Thoracic aorta (tissue), 2 donors: ENCODE measurements around the gene CHST11. TPM values are rescaled to one million over a fixed set of nuclear protein-coding genes. Genes with fewer than 3 reads are reported as not detected.

Source experiments
- ATAC-seq: fragments of 150-250 bp; one replicate; pipeline ENCODE4 v1.8.0; 2017; ENCODE audit warnings: low read depth; ENCODE audit not compliant: insufficient number of reproducible peaks, low FRiP score
- DNase-seq: peaks from one replicate; pipeline ENCODE4 v3.0.0-alpha.2; 2020; ENCODE audit warnings: low spot score
- H3K27ac ChIP-seq, 2 donors: fragments of 200-600 bp; sonication (generic); 1 replicate in 1 of 2; 2 replicates in 1 of 2; pipeline ENCODE4 v1.5.1; 2016; ENCODE audit warnings: mild to moderate bottlenecking in 2 of 2, moderate library complexity in 2 of 2
- H3K27me3 ChIP-seq: fragments of 200-600 bp; sonication (generic); replicated peaks from 2 replicates; pipeline ENCODE4 v1.6.0; 2016; ENCODE audit warnings: mild to moderate bottlenecking; ENCODE audit not compliant: insufficient read depth
- H3K36me3 ChIP-seq: fragments of 200-600 bp; sonication (generic); one replicate; pipeline ENCODE4 v1.5.1; 2016
- H3K4me1 ChIP-seq, 2 donors: fragments of 200-600 bp; sonication (generic); 1 replicate in 1 of 2; 2 replicates in 1 of 2; pipeline versions ENCODE4 v1.5.1 to v1.6.0; 2016; ENCODE audit warnings: low read depth in 2 of 2, mild to moderate bottlenecking in 1 of 2; ENCODE audit not compliant: control insufficient read depth in 1 of 2
- H3K4me3 ChIP-seq: fragments of 200-600 bp; sonication (generic); 2 replicates; pipeline ENCODE4 v1.5.1; 2016; ENCODE audit warnings: mild to moderate bottlenecking
- H3K9me3 ChIP-seq: fragments of 200-600 bp; sonication (generic); 2 replicates; pipeline ENCODE4 v1.5.1; 2016
- CTCF ChIP-seq: fragments of 200-600 bp; sonication (generic); IDR thresholded peaks from one replicate; pipeline ENCODE4 v1.5.1; 2019; ENCODE audit warnings: antibody characterized with exemption
- total RNA-seq, 2 donors: library from RNA; depleted of rRNA; stranded (reverse); fragments of >200 nt; gene quantifications; one replicate each; pipeline versions ENCODE4 v1.1.0 to v1.2.3, GENCODE V29; 2016

Gene CHST11
- total RNA-seq, 2 donors from 2014 or later = 41.9 to 79.3 TPM

GRCh38 chr12:104453133-104453532 lies 3.6 kb upstream of the CHST11 start:
- Histone ChIP-seq H3K4me3 (no peak overlapping the region), H3K27ac (no peak overlapping the region), H3K9me3 (no peaks in the 10 kb centered on the region), H3K27me3 (no peaks in the 10 kb centered on the region), H3K4me1 (peaks cover 0 to 10% of the 10 kb centered on the region in 2 donors), H3K36me3 (no peaks in the 10 kb centered on the region)
- ATAC-seq (no peak), DNase-seq (no peak)
- TF ChIP-seq CTCF = no peak

GRCh38 chr12:104454997-104455396 lies 1.8 kb upstream of the CHST11 start:
- no peak overlapping the region for H3K27ac ChIP-seq
- H3K36me3 ChIP-seq = no peaks in the 10 kb centered on the region
- no peaks in the 10 kb centered on the region for H3K27me3 ChIP-seq
- no peak for DNase-seq
- H3K4me3 ChIP-seq = no peak overlapping the region
- no peak for ATAC-seq
- H3K9me3 ChIP-seq = no peaks in the 10 kb centered on the region
- peaks cover 5 to 18% of the 10 kb centered on the region in 2 donors for H3K4me1 ChIP-seq
- no peak for TF ChIP-seq CTCF

- Histone ChIP-seq H3K4me1 (peaks cover 7 to 24% of the 10 kb centered on the region in 2 donors), H3K9me3 (no peaks in the 10 kb centered on the region), H3K27me3 (no peaks in the 10 kb centered on the region), H3K4me3 (peak overlapping the region; percentile 93), H3K36me3 (no peaks in the 10 kb centered on the region), H3K27ac (peak overlapping the region; percentile 85 to 86)
- no peak for TF ChIP-seq CTCF
- DNase-seq = no peak
- ATAC-seq = no peak
Observed at GRCh38 chr12:104455578-104456416, 951 bp upstream of the CHST11 start.

GRCh38 chr12:104456950-104457745 lies 400 bp downstream of the CHST11 start:
- peak; percentile 23 for DNase-seq
- Histone ChIP-seq H3K9me3 (no peaks in the 10 kb centered on the region), H3K27ac (peak overlapping the region; percentile 85 to 86), H3K4me3 (peak overlapping the region; percentile 93), H3K36me3 (no peaks in the 10 kb centered on the region), H3K27me3 (no peaks in the 10 kb centered on the region), H3K4me1 (peaks cover 11 to 31% of the 10 kb centered on the region in 2 donors)
- peak; percentile 45 for TF ChIP-seq CTCF
- ATAC-seq = no peak
